Stimulated activated CD8-positive, alpha-beta memory T cell treated with anti-CD3 and anti-CD28 coated beads, Interleukin-12 subunit alpha, Interleukin-12 subunit beta, amount 100 ng/mL, for 1 hour (primary cell): ENCODE results near the gene OR5H2.
"Not testable (repeated sequence)": the region's sequence is repeated elsewhere in the genome, so short reads cannot be mapped to it uniquely, and the experiment has no call there.

ENCODE experiments used
- DNase-seq: peaks from one replicate; pipeline ENCODE4 v3.0.0-alpha.2; 2020; ENCODE audit warnings: low read depth

OR5H2 gene

GRCh38 chr3:98282205-98282604 lies at the start of gene OR5H2:
TSS of gene OR5H2 (plus strand) at chr3:98282505. CDS start at chr3:98282903, 398 bp downstream.
- DNase-seq: no peak

- DNase-seq: no peak
Observed at GRCh38 chr3:98233468-98233867, 48.8 kb upstream of the OR5H2 start.

- DNase-seq: no peak
Observed at GRCh38 chr3:98240131-98240530, 42.2 kb upstream of the OR5H2 start.

DNA sequence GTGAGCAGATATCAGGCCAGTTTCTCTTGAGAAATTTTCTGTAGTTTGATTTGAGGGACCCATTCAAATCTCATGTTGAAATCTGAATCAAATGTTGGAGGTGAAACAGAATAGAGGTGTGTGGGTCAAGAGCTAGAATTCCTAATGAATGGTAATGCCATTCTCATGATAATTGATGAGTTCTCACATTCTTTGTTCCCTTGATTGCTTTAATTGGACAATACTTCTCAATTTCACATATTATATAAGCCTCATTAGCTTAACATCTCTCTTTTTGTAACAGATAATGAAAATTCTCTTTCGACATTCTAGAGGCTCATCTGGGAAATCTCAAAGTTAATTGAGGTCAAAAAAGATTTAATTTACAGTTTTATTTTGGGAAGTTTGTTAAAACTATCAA lies 40.1 kb upstream of the OR5H2 start:
- DNase-seq: no peak

- no peak for DNase-seq
Observed at GRCh38 chr3:98243843-98244242, 38.5 kb upstream of the OR5H2 start.

DNA sequence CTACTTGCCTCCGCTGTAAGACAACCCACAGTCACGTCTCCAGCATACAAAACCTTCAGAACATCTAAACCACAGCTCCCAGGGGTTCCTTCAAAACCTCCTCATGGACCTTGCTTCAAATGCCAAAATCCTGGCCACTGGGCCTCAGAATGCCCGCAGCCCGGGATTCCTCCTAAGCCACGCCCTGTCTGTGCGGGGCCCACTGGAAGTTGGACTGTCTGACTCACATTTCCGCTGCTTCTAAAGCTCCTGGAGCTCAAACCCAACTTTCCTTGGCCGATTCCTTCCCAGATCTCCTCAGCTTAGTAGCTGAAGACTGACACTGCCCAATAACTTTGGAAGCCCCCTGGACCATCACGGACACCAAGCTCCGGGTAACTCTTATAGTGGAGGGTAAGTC lies 36.2 kb upstream of the OR5H2 start:
- no peak for DNase-seq

DNA sequence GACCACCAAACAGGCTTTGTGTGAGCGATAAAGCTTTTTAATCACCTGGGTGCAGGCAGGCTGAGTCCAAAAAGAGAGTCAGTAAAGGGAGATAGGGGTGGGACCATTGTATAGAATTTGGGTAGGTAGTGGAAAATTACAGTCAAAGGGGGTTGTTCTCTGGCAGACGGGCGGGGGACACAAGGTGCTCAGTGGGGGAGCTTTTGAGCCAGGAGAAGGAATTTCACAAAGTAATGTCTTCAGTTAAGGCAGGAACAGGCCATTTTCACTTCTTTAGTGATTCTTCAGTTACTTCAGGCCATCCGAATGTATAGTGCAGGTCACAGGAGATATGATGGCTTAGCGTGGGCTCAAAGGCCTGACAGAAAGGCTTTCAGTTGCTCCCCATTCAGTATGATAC lies 26.3 kb upstream of the OR5H2 start:
- DNase-seq: not testable (repeated sequence)

DNA sequence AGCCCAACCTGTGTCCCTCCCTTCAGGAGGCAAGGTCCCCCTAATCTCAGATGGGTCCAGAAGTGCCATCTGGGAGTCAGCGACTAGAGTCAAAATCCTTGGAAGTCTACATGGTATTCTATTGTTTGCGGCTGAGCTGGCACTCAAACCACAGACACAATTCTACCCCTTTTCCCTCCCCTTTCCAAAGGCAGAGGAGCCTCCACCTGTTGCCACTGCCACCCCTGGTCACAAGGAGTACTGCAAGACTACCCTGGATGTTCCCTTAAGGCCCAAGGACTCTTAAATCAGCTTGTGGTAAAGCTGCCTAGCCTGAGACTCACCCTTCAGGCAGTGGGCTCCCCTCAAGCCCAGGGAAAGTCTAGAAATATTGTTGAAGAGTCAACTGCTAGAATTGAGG lies 22.6 kb upstream of the OR5H2 start:
- no peak for DNase-seq

DNA sequence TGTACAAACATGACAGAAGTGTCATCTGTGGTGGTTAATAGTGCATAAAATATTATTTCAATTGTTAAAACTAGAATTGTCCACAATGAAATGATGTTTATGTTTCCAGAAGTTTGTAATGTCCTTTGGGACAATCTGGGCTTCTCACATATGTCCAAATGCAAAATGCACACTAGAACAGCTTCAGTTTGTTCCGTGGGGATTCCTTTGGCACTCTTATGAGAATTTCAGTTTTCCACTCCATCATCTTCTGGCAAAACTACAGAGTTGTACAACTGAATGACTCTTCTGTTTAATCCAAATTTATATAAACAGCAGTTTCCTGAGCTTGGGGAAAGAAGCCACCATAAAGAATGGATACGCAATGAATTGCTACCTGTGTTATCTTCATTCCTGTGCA lies 20.3 kb upstream of the OR5H2 start:
- no peak for DNase-seq

- DNase-seq: no peak
Observed at GRCh38 chr3:98263944-98264343, 18.4 kb upstream of the OR5H2 start, which contains the start of gene OR5H6. TSS of gene OR5H6 (plus strand) at chr3:98264244. CDS start at chr3:98264333, 89 bp downstream.

DNA sequence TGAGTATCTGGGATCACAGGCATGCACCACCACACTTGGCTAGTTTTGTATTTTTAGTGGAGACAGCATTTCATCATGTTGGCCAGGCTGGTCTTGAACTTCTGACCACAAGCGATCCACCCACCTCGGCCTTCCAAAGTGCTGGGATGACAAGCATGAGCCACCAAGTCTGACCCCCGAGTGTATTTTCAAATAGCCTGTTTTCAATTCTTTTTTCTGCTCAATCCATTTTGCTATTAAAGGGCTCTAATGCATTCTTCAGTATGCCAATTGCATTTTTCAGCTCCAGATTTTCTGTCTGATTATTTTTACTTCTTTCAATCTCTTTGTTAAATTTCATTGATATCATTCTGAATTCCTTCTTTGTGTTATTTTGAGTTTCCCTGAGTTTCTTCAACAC lies 12.5 kb upstream of the OR5H2 start:
- DNase-seq: no peak

- DNase-seq: no peak
Observed at GRCh38 chr3:98272126-98272525, 10.2 kb upstream of the OR5H2 start.

DNA sequence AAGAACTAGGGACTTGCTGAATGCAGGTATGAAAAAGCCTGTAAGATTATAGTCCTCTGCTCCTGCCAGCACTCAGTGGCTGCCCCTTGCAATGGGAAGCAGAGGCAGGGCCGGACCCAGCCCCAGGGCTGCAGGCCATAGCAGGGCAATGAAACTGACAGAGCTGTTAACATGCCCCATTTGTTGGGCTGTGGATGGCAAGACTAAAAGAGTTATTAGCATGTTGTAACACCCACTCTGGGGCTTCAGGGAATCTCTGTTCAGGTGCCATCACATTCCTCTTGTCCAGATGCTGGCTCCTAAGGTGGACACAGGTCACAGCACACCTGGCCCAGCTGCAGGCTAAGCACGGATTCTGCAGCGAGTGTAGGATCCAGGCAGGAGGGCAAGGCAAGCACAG lies 7.4 kb upstream of the OR5H2 start:
- no peak for DNase-seq

- no peak for DNase-seq
Observed at GRCh38 chr3:98290916-98291315, 8.6 kb downstream of the OR5H2 start.

DNA sequence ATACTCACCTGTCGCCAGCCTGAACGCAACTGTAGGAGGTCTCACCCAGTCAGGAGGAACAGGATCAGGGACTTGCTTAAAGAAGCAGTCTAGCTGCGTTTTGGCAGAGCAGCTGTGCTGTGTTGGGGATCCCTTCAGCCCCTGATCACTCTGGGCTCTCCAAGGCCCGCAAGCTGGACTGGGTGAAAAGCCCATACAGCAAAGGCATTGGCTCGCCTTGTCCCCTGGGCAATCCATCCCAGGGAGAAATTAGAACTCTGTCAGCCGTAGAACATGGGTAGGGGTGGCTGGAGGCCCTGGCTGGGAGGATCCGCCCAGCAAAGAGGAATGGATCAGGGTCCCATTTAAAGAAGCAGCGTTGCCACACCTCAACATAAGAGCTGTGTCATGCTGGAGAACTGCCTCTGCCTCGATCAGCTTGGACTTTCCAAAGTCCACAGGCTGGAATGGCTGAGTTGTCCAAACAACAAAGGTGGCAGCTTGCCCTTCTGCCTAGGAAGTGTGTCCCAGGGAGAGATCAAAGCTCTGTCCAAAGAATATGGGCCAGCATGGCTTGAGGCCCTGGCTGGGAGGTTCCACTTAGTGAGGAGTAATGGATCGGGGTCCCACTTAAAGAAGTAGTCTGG lies 9.1 kb downstream of the OR5H2 start:
- DNase-seq: no peak

GRCh38 chr3:98322101-98322500 lies 39.8 kb downstream of the OR5H2 start:
- DNase-seq: no peak

DNA sequence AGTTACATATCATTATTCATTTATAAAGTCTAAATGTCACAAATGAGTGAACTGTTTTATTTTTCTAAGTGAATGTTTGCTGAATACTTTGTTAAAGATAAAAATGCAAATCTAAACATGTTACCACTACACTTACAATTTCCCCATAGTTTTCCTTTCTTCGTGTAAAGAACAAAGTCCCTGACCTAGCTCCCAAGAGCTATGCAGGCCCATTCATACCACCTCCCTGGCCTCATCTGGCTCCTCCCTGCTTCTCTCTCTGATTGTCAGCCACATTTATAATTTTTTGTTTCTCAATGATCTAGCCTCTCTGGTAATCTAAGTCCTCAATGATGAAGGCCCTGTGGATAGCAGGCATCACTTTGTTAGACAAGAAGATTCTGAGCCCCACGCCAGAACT lies 40.4 kb downstream of the OR5H2 start:
- DNase-seq: no peak

DNA sequence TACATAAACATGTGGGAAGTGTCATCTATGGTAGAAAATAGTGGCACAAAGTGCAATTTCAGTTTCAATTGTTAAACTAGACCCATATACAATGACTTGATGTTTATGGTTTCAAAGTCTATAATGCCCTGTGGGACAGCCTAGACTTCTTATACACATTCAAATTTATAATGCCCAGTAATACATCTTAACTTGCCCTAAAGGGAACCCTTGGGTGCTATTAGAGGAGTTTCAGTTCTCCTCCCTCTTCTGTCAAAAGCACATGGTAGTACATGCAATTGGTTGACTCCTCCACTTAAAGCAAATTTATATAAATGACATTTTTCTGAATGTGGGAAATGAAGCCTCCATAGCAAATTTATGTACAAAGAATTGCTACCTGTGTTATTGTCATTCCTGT lies 41.1 kb downstream of the OR5H2 start:
- no peak for DNase-seq

GRCh38 chr3:98325055-98325454 lies 42.8 kb downstream of the OR5H2 start:
- no peak for DNase-seq

DNA sequence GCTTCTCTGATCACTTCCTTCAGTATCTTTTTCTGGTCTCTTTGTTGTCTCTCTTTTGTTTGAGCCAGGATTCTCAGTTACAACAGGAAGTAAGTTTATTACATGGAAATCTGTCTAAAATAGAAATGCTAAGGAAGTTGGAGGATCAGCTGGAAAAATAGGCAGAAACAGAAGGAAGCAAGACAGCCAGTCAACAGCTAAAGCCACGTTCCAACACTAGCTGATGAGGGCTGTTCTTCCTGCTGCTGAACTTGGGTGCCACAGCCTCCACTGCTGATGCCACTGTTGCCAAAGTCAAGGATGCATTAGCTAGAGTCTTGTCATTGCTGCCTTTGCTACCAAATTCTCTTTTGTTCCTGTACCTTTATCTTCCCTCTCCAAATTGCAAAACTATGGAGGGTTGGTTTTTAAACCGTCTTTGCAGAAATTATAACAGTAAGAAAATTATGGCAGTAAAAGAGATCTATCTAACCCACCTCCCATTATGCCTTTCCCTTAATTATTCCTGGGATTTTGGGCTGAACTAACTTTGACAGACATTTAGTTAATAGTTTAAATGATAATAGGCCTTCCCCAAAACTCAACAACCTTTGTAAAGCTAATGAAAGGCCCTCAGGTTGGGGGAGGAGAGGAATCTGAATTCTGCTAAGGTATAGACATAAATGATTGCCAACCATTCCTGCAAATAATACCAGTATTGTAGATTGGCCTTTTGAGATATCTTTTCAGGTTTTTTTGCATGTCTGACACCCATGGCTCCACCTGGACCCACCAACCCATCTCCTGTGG lies 44.0 kb downstream of the OR5H2 start:
- DNase-seq: no peak

DNA sequence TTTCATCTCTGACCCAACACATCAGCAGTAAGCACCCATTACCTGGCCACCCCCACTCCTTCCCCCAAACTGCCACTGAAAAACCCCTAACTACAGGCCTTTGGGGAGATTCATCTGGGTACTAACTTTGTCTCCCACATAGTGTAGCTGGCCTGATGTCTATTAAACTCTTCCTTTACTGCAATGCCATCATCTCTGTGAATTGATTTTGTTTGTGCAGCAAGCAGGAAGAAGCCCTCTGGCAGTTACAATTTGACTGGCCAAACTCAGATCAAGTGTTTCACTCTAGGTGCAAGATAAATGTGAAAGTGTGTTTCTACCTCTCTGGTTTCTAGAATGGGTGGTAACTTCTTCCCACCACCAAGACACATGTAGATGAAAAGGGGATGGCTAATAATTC lies 44.6 kb downstream of the OR5H2 start:
- DNase-seq: no peak

- DNase-seq: no peak
Observed at GRCh38 chr3:98328933-98329332, 46.6 kb downstream of the OR5H2 start.

DNA sequence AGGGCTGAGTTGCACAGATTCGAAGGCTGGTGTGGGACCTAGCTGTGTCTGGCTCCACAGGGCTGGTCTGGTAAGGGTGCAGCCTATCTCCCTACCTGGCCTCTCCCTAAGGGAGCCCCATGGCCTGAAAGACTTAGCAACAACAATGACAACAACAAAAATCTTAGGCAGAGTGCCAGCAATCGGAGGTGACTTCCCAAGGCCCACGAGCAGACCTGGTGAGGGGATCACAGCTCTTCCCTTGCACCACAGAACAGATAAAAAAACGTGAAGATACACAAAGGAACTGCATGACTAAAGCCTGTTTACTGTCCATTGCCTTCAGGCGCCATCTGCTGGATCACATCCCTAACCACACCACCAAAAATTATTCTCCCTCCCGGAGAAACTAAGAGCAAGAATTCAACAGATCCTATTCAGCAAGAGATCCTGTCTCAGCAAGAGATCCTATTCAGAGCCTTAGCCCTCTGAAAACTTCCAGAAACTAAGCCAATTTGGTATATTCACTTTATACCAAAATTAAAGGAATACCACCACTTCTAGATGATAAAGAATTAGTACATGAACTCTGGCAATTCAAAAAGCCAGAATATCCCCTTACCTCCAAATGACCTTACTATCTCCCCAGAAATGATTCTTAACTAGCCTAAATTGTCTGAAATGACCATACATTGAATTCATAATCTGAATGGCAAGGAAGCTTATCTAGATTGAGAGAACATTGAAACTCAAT lies 47.3 kb downstream of the OR5H2 start:
- DNase-seq: no peak
